ENCODE measurements around the gene TAMALIN.

The TAMALIN gene

GRCh38 chr12:52027085-52027843 is 20.5 kb downstream of the TAMALIN start:
- no peak overlapping the region for H3K27ac Mint-ChIP-seq
- no peaks in the 10 kb centered on the region for H3K9me3 Mint-ChIP-seq
- ATAC-seq (ENCODE audit: low read depth), result no peak
- H3K36me3 Mint-ChIP-seq, result no peaks in the 10 kb centered on the region
- H3K4me1 Mint-ChIP-seq, result peaks cover 16% of the 10 kb centered on the region
- H3K4me3 Mint-ChIP-seq, result no peak overlapping the region
- no peaks in the 10 kb centered on the region for H3K27me3 Mint-ChIP-seq
- DNase-seq (ENCODE audit: low spot score in 2 of 2), result no peak

GRCh38 chr12:52029685-52030084 is 22.9 kb downstream of the TAMALIN start:
- no peak for DNase-seq (ENCODE audit: low spot score in 2 of 2)

GRCh38 chr12:52032446-52032803 is 25.7 kb downstream of the TAMALIN start:
- Mint-ChIP-seq H3K4me1 (peaks cover 21% of the 10 kb centered on the region), H3K36me3 (no peaks in the 10 kb centered on the region), H3K27me3 (no peaks in the 10 kb centered on the region), H3K9me3 (no peaks in the 10 kb centered on the region), H3K4me3 (peak overlapping the region; percentile 84), H3K27ac (peak overlapping the region; percentile 93)
- ATAC-seq (ENCODE audit: low read depth) (peak; percentile 4), DNase-seq (ENCODE audit: low spot score in 2 of 2) (no peak)

More at GRCh38 chr12:52029685-52030084, 22.9 kb downstream of the TAMALIN start:
- Mint-ChIP-seq H3K36me3 (no peaks in the 10 kb centered on the region), H3K4me1 (peaks cover 26% of the 10 kb centered on the region), H3K27me3 (no peaks in the 10 kb centered on the region), H3K27ac (no peak overlapping the region), H3K4me3 (no peak overlapping the region), H3K9me3 (no peaks in the 10 kb centered on the region)
- ATAC-seq (ENCODE audit: low read depth), result no peak

GRCh38 chr12:52032804-52033445 is 26.2 kb downstream of the TAMALIN start:
- peak; percentile 79 to 82 for DNase-seq (ENCODE audit: low spot score in 2 of 2)
- no peaks in the 10 kb centered on the region for H3K27me3 Mint-ChIP-seq
- H3K4me3 Mint-ChIP-seq, result peak overlapping the region; percentile 84
- H3K4me1 Mint-ChIP-seq, result peaks cover 21% of the 10 kb centered on the region
- H3K27ac Mint-ChIP-seq, result peak overlapping the region; percentile 93
- peak; percentile 78 for ATAC-seq (ENCODE audit: low read depth)
- H3K36me3 Mint-ChIP-seq, result no peaks in the 10 kb centered on the region
- no peaks in the 10 kb centered on the region for H3K9me3 Mint-ChIP-seq

- Mint-ChIP-seq H3K4me1 (peaks cover 21% of the 10 kb centered on the region), H3K27ac (peak overlapping the region; percentile 93), H3K27me3 (no peaks in the 10 kb centered on the region), H3K9me3 (no peaks in the 10 kb centered on the region), H3K36me3 (no peaks in the 10 kb centered on the region), H3K4me3 (peak overlapping the region; percentile 84)
- no peak for ATAC-seq (ENCODE audit: low read depth)
- DNase-seq (ENCODE audit: low spot score in 2 of 2), result no peak
These were observed 26.8 kb downstream of the TAMALIN start for GRCh38 chr12:52033446-52034140.

- Mint-ChIP-seq H3K36me3 (no peaks in the 10 kb centered on the region), H3K9me3 (no peaks in the 10 kb centered on the region), H3K4me1 (peaks cover 24% of the 10 kb centered on the region), H3K27ac (no peak overlapping the region), H3K4me3 (no peak overlapping the region), H3K27me3 (no peaks in the 10 kb centered on the region)
- DNase-seq (ENCODE audit: low spot score in 2 of 2), result no peak
- ATAC-seq (ENCODE audit: low read depth), result no peak
These were observed 28.4 kb downstream of the TAMALIN start for GRCh38 chr12:52035190-52035589.

GRCh38 chr12:52035926-52036325 is 29.2 kb downstream of the TAMALIN start:
- Mint-ChIP-seq H3K27me3 (no peaks in the 10 kb centered on the region), H3K4me3 (peak overlapping the region; percentile 73), H3K27ac (peak overlapping the region; percentile 78), H3K36me3 (no peaks in the 10 kb centered on the region), H3K4me1 (peaks cover 28% of the 10 kb centered on the region), H3K9me3 (no peaks in the 10 kb centered on the region)
- ATAC-seq (ENCODE audit: low read depth), result no peak
- DNase-seq (ENCODE audit: low spot score in 2 of 2), result no peak

GRCh38 chr12:52036587-52037171 is 29.9 kb downstream of the TAMALIN start:
- no peaks in the 10 kb centered on the region for H3K9me3 Mint-ChIP-seq
- peak overlapping the region; percentile 78 for H3K27ac Mint-ChIP-seq
- peaks cover 31% of the 10 kb centered on the region for H3K4me1 Mint-ChIP-seq
- H3K36me3 Mint-ChIP-seq, result no peaks in the 10 kb centered on the region
- ATAC-seq (ENCODE audit: low read depth) (peak; percentile 68), DNase-seq (ENCODE audit: low spot score in 2 of 2) (peak; percentile 84 to 87)
- no peaks in the 10 kb centered on the region for H3K27me3 Mint-ChIP-seq
- peak overlapping the region; percentile 73 for H3K4me3 Mint-ChIP-seq

GRCh38 chr12:52037248-52037861 is 30.6 kb downstream of the TAMALIN start:
- Mint-ChIP-seq H3K9me3 (no peaks in the 10 kb centered on the region), H3K4me3 (peak overlapping the region; percentile 72), H3K4me1 (peaks cover 36% of the 10 kb centered on the region), H3K27ac (no peak overlapping the region), H3K36me3 (no peaks in the 10 kb centered on the region), H3K27me3 (no peaks in the 10 kb centered on the region)
- ATAC-seq (ENCODE audit: low read depth), result no peak
- DNase-seq (ENCODE audit: low spot score in 2 of 2), result peak in 1 of 2 donors; percentile 54

GRCh38 chr12:52038447-52038846 is 31.7 kb downstream of the TAMALIN start:
- H3K27me3 Mint-ChIP-seq, result no peaks in the 10 kb centered on the region
- H3K4me3 Mint-ChIP-seq, result peak overlapping the region; percentile 50
- peaks cover 33% of the 10 kb centered on the region for H3K4me1 Mint-ChIP-seq
- no peaks in the 10 kb centered on the region for H3K9me3 Mint-ChIP-seq
- peak overlapping the region; percentile 62 for H3K27ac Mint-ChIP-seq
- no peak for DNase-seq (ENCODE audit: low spot score in 2 of 2)
- no peak for ATAC-seq (ENCODE audit: low read depth)
- no peaks in the 10 kb centered on the region for H3K36me3 Mint-ChIP-seq

GRCh38 chr12:52041035-52041434 is 34.3 kb downstream of the TAMALIN start:
- no peaks in the 10 kb centered on the region for H3K9me3 Mint-ChIP-seq
- ATAC-seq (ENCODE audit: low read depth) (no peak), DNase-seq (ENCODE audit: low spot score in 2 of 2) (no peak)
- H3K4me1 Mint-ChIP-seq, result peaks cover 31% of the 10 kb centered on the region
- H3K27me3 Mint-ChIP-seq, result no peaks in the 10 kb centered on the region
- H3K36me3 Mint-ChIP-seq, result no peaks in the 10 kb centered on the region
- H3K27ac Mint-ChIP-seq, result peak overlapping the region; percentile 71
- no peak overlapping the region for H3K4me3 Mint-ChIP-seq

- peak overlapping the region; percentile 70 for H3K27ac Mint-ChIP-seq
- H3K9me3 Mint-ChIP-seq, result no peaks in the 10 kb centered on the region
- peak in 1 of 2 donors; percentile 55 for DNase-seq (ENCODE audit: low spot score in 2 of 2)
- H3K36me3 Mint-ChIP-seq, result no peaks in the 10 kb centered on the region
- H3K27me3 Mint-ChIP-seq, result no peaks in the 10 kb centered on the region
- peak overlapping the region; percentile 81 for H3K4me3 Mint-ChIP-seq
- peak; percentile 70 for ATAC-seq (ENCODE audit: low read depth)
- H3K4me1 Mint-ChIP-seq, result peaks cover 29% of the 10 kb centered on the region
These were observed 35.0 kb downstream of the TAMALIN start for GRCh38 chr12:52041695-52042123.

- Mint-ChIP-seq H3K27me3 (no peaks in the 10 kb centered on the region), H3K4me3 (no peak overlapping the region), H3K27ac (peak overlapping the region; percentile 70), H3K36me3 (no peaks in the 10 kb centered on the region), H3K4me1 (peaks cover 29% of the 10 kb centered on the region), H3K9me3 (no peaks in the 10 kb centered on the region)
- ATAC-seq (ENCODE audit: low read depth), result no peak
- DNase-seq (ENCODE audit: low spot score in 2 of 2), result no peak
These were observed 36.1 kb downstream of the TAMALIN start for GRCh38 chr12:52042706-52043385.

Measured in memory B cell (primary cell).